Activated naive CD4-positive, alpha-beta T cell treated with anti-CD3 and anti-CD28 coated beads, Interleukin-2, amount 50 U/mL, for 16 hours (primary cell): Measurements from ENCODE around the gene ITIH6.
"Not testable (repeated sequence)": the region's sequence is repeated elsewhere in the genome, so short reads cannot be mapped to it uniquely, and the experiment has no call there.

Source experiments
- DNase-seq: peaks from one replicate; pipeline ENCODE4 v3.0.0-alpha.2; 2020

The ITIH6 gene

GRCh38 chrX:54798137-54798536, at the start of gene ITIH6:
TSS of gene ITIH6 (minus strand) at chrX:54798255. CDS start at chrX:54798210, 45 bp downstream.
- no peak for DNase-seq

GRCh38 chrX:54847700-54848099, 49.6 kb upstream of the ITIH6 start:
- not testable (repeated sequence) for DNase-seq

- DNase-seq = no peak
Measured at GRCh38 chrX:54843050-54843449, 45.0 kb upstream of the ITIH6 start.

- no peak for DNase-seq
Measured at GRCh38 chrX:54842607-54843006, 44.6 kb upstream of the ITIH6 start.

- DNase-seq = not testable (repeated sequence)
Measured at GRCh38 chrX:54841184-54841874, 43.3 kb upstream of the ITIH6 start.

GRCh38 chrX:54838583-54838982, 40.5 kb upstream of the ITIH6 start:
- no peak for DNase-seq

- no peak for DNase-seq
Measured at GRCh38 chrX:54826598-54826997, 28.5 kb upstream of the ITIH6 start.

GRCh38 chrX:54825716-54826438, 27.8 kb upstream of the ITIH6 start:
- DNase-seq = peak; percentile 22

- no peak for DNase-seq
Measured at GRCh38 chrX:54824722-54825121, 26.7 kb upstream of the ITIH6 start.

- DNase-seq = no peak
Measured at GRCh38 chrX:54824195-54824594, 26.1 kb upstream of the ITIH6 start.

GRCh38 chrX:54821310-54821709, 23.3 kb upstream of the ITIH6 start:
- DNase-seq = no peak

- no peak for DNase-seq
Measured at GRCh38 chrX:54820737-54821136, 22.7 kb upstream of the ITIH6 start.

DNA sequence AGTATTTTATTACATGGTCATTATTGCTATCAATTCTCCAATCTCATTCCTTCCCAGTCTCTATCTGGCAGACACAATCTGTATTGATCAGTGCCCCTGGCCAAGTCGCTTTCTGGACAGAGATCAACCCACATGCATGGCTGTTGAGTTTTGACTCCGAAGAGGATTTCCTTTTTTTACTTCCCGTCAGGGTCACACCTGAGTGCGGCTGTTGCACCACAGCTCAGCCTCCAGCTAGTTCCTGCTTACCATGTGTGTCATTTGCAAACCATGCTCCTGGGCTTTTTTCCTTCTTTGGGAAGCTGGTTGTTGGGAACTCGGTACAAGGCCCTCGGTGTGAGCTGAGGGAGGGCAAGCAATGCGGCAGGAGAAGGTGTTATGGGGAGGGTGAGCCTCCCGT, 21.1 kb upstream of the ITIH6 start:
- no peak for DNase-seq

- no peak for DNase-seq
Measured at GRCh38 chrX:54818221-54818620, 20.2 kb upstream of the ITIH6 start.

DNA sequence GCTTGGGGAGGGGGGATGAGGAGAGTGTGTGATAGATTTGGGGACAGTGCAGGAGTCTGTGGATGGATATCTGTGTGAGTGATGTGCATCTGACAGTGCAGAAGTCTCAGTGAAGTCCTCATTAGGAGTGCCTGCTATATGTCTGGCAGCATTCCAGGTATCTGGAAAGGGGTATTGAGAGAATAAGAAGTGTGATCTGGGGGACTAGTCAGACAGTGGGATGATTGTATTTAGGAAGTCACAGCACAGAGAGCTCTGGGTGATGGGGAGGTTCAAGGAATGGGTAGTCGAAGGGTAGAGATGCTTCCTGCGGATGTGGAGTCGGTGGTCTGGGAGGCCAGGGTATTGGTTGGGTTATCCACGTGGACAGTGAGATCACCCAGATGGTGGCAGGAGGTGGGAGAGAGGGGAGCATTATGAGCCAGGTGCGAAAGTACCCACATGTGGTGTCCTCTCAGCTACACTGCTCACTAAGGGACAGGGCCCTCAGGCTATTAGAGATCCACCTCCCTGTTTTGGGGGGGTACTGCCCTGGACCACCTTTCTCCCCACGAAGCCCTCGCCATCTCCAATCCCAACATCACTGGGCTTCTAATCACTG, 19.3 kb upstream of the ITIH6 start:
- no peak for DNase-seq

DNA sequence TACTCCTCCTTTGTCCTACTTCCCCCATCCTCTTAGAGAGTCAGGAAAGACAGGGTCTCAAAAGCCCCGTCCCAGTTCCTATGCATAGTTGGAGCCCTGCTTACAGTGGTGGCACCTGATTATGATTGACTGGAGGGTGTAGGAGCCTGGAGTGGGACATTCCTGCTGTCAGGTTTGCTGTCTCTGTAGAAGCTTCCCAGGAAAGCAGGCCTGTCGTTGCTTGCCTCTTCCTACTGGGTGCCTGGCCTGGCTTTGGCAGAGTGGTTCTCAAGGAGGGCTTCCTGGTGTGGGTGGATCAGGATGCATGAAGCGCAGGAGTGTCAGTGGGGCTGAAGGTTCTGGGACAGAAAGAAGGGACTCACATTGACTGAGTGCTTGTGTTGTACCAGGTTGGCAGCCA, 14.3 kb upstream of the ITIH6 start:
- no peak for DNase-seq

- no peak for DNase-seq
Measured at GRCh38 chrX:54811301-54811885, 13.3 kb upstream of the ITIH6 start.

- no peak for DNase-seq
Measured at GRCh38 chrX:54810532-54810931, 12.5 kb upstream of the ITIH6 start.

DNA sequence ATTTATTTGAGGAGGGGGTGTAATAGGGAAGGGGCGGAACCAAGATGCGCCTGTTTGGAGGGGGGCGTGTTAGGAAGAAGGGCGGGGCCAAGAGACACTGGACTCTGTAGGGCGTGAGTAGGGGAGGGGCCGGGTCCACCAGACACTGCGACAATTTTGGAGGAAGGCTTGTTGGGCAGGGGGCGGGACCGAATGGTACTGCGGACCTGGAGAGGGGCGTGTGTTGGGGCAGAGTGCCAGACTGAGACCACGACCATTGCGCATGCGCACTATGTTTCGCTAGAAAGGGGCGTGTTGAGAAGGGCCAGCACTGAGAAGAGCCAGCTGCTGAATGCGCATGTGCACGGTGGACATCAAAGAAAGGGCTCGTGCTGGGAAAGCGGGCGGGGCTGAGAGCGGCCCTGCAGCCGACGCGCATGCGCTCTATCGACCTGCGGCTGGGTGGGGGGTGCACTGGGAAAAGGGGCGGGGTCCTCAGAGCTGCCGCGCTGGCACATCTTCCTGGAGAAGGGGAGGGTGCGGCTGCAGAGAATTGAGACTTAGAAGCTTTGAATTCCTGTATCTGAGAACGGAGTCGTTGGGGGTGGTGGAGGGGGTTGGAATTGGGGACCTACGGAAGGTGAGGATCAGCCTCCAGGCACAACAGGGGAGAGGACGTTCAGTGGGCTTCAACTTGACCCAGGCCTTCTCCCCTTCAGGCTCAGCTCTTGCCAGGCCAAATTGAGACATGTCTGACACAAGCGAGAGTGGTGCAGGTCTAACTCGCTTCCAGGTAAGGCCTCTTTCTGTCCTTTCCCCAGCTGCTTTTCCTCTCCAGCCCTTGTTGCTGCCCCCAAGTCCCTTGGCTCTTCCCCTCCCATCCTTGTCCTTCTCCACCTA, 10.8 kb upstream of the ITIH6 start:
- DNase-seq = peak; percentile 85

GRCh38 chrX:54808109-54808604, 10.1 kb upstream of the ITIH6 start:
- DNase-seq = peak; percentile 31

- peak; percentile 27 for DNase-seq
Measured at GRCh38 chrX:54807524-54808108, 9.6 kb upstream of the ITIH6 start, which contains the start of gene MAGED2. TSS of gene MAGED2 (plus strand) at chrX:54807745. CDS start at chrX:54809332, 1,587 bp downstream.

DNA sequence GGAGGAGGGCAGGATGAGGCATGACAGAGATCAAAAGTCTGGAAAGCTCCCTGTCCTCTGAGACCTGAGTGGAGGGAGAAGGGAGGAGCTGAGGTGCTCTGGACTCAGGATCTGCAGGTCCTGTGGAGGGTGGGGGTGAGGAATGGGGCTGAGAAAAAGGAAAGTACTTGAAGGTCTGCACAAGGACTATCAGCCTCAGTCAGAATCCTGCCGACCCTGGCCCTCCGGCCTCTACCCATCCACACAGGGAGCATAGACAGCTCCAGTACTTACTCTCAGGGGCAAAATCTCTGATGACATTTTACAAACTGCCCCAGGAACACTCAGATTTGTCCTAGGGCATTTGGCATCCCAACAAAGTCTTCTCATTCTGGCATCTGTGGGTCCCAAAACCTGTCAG, 991 bp upstream of the ITIH6 start:
- DNase-seq = no peak
